ENCODE measurements around the gene SYNE1. TPM values are rescaled to one million over a fixed set of nuclear protein-coding genes. Genes with fewer than 3 reads are reported as not detected.

The SYNE1 gene
- total and polyA plus RNA-seq, 2 of the 8 experiments (the other 6 are each of a cell fraction or from before 2014, with no cell fraction given), result 2.8 to 5.5 TPM

DNA sequence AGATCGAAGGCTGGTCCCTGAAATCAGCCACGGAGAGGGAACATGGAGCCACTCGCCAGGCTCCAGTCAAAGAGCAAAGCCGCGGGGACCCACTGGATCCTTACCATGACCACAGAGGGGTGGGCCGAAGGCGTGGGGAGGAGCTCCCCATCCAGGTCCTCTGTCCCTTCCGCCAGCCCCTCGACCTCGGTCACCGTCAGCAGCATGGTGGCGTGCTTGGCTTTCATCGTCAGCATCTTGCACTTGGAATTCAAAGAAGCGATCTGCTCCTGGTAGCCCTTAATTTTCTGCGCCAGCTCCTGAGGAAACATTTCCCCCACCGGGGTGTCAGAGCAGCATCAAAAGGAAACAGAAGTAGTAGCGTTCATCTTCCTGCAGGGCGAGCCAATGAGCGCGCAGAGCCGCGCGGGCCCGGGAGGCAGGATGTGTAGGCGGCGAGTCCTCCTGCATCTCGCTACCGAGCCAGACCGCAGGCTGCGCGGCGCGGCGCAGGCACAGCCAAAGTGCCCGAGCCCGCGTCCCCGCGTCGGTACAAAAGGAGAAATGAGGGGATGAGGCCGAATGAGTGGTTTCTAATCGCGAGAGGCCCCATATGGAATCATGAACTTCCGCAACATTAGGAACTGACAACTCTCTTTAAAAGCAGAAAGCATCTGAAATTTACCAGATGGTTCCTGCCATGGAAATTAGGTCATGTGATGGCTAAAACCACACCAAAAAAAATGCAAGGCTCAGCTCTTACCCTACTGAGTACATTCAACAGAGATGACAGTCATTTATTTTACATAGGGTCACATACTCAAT is 335.2 kb downstream of the SYNE1 start (continued):
- TF ChIP-seq, protein P1, sequence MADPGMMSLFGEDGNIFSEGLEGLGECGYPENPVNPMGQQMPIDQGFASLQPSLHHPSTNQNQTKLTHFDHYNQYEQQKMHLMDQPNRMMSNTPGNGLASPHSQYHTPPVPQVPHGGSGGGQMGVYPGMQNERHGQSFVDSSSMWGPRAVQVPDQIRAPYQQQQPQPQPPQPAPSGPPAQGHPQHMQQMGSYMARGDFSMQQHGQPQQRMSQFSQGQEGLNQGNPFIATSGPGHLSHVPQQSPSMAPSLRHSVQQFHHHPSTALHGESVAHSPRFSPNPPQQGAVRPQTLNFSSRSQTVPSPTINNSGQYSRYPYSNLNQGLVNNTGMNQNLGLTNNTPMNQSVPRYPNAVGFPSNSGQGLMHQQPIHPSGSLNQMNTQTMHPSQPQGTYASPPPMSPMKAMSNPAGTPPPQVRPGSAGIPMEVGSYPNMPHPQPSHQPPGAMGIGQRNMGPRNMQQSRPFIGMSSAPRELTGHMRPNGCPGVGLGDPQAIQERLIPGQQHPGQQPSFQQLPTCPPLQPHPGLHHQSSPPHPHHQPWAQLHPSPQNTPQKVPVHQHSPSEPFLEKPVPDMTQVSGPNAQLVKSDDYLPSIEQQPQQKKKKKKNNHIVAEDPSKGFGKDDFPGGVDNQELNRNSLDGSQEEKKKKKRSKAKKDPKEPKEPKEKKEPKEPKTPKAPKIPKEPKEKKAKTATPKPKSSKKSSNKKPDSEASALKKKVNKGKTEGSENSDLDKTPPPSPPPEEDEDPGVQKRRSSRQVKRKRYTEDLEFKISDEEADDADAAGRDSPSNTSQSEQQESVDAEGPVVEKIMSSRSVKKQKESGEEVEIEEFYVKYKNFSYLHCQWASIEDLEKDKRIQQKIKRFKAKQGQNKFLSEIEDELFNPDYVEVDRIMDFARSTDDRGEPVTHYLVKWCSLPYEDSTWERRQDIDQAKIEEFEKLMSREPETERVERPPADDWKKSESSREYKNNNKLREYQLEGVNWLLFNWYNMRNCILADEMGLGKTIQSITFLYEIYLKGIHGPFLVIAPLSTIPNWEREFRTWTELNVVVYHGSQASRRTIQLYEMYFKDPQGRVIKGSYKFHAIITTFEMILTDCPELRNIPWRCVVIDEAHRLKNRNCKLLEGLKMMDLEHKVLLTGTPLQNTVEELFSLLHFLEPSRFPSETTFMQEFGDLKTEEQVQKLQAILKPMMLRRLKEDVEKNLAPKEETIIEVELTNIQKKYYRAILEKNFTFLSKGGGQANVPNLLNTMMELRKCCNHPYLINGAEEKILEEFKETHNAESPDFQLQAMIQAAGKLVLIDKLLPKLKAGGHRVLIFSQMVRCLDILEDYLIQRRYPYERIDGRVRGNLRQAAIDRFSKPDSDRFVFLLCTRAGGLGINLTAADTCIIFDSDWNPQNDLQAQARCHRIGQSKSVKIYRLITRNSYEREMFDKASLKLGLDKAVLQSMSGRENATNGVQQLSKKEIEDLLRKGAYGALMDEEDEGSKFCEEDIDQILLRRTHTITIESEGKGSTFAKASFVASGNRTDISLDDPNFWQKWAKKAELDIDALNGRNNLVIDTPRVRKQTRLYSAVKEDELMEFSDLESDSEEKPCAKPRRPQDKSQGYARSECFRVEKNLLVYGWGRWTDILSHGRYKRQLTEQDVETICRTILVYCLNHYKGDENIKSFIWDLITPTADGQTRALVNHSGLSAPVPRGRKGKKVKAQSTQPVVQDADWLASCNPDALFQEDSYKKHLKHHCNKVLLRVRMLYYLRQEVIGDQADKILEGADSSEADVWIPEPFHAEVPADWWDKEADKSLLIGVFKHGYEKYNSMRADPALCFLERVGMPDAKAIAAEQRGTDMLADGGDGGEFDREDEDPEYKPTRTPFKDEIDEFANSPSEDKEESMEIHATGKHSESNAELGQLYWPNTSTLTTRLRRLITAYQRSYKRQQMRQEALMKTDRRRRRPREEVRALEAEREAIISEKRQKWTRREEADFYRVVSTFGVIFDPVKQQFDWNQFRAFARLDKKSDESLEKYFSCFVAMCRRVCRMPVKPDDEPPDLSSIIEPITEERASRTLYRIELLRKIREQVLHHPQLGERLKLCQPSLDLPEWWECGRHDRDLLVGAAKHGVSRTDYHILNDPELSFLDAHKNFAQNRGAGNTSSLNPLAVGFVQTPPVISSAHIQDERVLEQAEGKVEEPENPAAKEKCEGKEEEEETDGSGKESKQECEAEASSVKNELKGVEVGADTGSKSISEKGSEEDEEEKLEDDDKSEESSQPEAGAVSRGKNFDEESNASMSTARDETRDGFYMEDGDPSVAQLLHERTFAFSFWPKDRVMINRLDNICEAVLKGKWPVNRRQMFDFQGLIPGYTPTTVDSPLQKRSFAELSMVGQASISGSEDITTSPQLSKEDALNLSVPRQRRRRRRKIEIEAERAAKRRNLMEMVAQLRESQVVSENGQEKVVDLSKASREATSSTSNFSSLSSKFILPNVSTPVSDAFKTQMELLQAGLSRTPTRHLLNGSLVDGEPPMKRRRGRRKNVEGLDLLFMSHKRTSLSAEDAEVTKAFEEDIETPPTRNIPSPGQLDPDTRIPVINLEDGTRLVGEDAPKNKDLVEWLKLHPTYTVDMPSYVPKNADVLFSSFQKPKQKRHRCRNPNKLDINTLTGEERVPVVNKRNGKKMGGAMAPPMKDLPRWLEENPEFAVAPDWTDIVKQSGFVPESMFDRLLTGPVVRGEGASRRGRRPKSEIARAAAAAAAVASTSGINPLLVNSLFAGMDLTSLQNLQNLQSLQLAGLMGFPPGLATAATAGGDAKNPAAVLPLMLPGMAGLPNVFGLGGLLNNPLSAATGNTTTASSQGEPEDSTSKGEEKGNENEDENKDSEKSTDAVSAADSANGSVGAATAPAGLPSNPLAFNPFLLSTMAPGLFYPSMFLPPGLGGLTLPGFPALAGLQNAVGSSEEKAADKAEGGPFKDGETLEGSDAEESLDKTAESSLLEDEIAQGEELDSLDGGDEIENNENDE (IDR thresholded peaks at IDR 0.05; ENCODE audit: insufficient replicate concordance, low read length), result no peak
- TF ChIP-seq GABPA (IDR thresholded peaks at IDR 0.05; ENCODE audit: borderline replicate concordance, insufficient read depth, low read length), result peak; percentile 70; the same call in 1 of the 2 replicates
- TF ChIP-seq POU5F1 (IDR thresholded peaks at IDR 0.05; ENCODE audit: low read depth, low read length), result no peak
- TF ChIP-seq EP300 (IDR thresholded peaks at IDR 0.05; ENCODE audit: borderline replicate concordance in 1 of 2, low read depth in 2 of 2, low read length in 2 of 2), result no peak
- no peak for TF ChIP-seq TCF12 (IDR thresholded peaks at IDR 0.05; ENCODE audit: low read depth, low read length)
- TF ChIP-seq BACH1 (IDR thresholded peaks at IDR 0.05; ENCODE audit: low read length), result no peak
- TF ChIP-seq GTF2F1 (IDR thresholded peaks at IDR 0.05; ENCODE audit: borderline replicate concordance, low read depth, low read length), result no peak
- TF ChIP-seq CTBP2 (IDR thresholded peaks at IDR 0.05; ENCODE audit: borderline replicate concordance, insufficient read depth, insufficient read length, low read length), result peak; percentile 80
- TF ChIP-seq, protein P2, sequence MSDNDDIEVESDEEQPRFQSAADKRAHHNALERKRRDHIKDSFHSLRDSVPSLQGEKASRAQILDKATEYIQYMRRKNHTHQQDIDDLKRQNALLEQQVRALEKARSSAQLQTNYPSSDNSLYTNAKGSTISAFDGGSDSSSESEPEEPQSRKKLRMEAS (IDR thresholded peaks at IDR 0.05), result peak; percentile 63

Data from H1 (cell line).